HG03039 (cell line): Measurements from ENCODE around the gene PFKFB2.

Experiments
- ATAC-seq: cut with Tn5 transposase; IDR thresholded peaks from one replicate; pipeline ENCODE4 v1.9.1; 2021; ENCODE audit warnings: mild to moderate bottlenecking, moderate library complexity; ENCODE audit not compliant: unreplicated experiment

The PFKFB2 gene

DNA sequence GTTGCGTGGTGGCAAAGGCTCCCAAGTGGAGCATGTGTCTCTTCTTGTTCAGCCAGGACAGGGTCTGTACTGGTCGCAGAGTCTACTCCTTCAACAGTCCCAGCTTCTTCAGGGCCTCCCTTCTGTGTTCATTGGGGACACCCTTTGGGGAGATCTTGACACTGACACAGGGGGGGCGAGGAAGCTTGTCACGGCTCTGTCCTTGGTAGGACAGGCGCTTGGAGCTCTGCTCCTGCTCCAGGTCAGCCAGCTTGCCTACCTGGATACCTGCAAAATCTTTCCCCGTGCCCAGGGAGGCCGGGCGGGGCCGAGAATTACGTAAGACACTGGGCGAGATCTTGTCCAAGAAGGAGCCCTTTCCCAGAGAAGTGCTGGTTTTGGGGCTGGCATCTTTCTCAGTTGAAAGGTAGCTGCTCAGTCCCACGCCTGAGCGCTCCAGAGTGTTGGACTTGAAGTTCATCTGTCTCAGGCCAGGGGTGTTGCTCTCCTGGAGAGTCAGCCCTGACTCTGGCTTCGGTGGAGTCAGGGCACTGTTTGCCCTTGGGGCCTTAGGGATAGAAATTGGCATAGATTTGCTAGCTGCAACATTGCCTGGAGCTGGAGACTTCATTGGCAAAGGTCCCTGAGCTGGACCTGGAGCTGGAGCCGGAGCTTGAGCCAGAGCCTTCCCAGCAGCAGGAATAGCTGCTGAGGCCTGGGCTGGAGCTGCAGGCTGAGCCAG lies 31.0 kb upstream of the PFKFB2 start:
- no peak for ATAC-seq

DNA sequence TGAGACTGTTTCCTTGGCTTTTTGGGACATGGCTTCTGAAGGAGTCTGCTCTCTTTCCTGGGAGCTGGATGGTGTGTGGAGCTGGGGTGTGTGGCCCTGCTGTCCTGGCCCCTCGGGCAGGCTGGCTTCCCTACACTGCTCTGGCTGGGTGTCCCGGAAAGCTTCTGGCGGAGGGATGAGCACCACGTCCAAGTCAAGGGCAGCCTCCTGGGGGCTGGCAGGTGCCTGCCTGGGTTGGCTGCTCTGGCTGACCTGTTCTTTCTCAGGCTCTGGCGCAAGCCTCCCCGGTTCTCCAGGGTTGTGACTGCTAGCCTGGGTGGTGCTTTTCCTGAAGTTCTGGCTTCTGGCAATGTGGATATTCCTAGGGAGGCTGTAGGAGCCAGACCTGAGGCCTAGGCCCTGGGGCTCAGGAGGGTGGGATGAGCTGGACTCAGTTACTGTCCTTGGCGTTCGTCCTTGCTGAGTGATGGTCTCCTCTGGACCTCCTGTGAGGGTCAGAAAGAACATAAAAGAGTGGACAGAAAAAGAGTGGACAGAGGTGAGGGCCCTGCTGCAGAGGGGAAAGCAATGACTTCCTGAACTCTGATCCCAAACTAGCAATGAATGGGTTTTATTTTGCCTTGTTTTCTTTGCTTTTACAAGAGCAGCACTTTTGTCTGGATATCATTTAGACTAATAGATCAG lies 29.9 kb upstream of the PFKFB2 start:
- no peak for ATAC-seq

DNA sequence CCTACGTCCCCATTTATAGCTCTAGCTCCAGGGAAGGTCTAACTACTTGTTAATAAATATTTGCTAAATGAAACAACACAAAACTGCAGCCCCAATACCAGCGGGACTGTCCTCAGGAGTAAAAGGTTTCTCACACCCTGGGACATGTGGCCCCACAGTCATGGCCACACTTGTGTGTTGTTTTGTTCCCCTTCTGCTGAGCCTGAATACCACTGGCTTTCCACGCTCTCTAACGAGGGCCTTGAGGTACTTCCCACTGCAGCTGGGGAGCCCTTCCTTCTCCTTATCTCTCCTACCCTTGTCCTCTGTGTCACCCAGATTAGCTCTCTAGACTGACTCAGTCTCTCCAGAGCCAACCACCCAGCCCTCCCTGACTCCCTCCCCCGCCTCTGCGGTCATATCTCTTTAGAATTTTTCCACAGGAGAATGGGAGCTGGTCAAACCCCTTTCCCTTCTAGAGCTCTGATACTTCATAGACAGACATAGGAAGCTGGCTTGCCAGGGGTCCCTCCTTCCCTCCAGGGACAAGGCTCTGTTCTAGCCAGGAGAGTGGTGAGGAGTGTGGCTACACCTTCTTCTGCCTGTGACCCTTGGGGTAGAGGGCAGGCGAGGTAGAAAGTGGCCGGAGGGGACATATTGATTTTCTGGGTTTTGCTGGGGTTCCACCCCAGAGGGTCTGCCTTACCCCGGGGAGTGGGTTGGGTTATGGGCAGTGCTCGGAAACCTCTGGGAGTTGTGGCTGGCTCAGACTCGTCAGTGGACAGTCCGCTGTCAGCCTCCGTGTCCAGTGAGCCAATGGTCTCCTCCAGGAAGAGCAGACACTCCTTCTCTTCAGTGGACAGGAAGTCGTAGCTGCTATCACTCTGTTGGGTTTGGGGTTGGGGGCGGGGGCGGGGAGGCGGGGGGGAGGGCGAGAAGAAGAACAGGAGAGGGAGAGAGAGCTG lies 28.6 kb upstream of the PFKFB2 start:
- no peak for ATAC-seq

DNA sequence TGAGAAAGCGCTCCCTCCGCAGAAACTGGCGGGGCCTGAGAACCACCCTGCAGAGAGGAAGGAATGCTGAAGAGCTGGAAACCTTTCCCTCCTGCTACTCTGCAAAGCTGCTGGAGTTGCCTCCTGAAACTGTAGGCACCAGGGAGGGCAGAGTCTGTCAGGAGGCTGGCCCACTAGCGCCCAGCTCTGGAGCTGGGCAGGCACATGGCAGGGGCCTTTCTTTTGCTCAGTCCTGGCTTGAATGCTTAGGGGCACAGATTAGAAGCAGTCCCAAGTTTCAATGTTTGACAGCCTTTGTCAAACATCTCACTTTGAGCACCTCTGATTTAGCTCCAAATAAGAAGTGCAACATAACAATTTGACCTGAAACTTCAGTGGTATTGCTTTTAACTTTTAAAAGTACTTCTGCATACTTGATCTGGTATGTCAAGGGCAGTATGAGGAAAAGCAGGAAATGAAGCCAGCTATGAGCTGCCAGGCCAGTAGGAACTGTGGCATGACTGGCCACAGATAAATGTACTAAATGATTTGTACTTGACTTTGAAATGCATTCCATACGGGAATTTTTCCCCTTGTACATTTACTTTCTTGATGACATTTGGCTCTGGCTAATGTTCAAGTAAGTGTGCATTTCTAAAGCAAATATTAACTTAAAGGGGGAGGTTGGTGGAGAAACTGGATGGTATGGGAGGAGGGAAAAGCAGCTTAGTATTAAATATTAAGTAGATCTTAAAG lies 27.8 kb upstream of the PFKFB2 start:
- ATAC-seq, result no peak

DNA sequence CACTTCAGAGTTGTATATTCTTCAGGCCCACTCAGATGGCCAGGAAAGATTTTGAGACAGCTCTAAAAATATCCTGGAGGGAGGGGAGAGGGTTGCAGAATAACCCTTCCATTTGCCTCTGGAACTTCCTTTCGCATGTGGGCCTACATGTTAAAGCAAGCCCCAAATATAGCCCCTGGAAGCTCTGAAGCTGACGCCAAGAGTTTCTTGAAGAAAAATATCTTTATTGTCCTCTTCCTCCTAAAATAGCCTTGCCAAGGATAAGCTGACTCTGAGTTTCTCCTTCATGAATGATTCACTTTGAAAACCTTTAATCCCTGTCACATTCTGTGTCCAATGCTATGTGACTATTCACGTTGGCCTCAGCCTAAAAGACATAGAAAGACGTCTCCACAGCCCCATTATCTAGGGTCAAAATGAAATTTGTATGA lies 27.0 kb upstream of the PFKFB2 start:
- no peak for ATAC-seq

DNA sequence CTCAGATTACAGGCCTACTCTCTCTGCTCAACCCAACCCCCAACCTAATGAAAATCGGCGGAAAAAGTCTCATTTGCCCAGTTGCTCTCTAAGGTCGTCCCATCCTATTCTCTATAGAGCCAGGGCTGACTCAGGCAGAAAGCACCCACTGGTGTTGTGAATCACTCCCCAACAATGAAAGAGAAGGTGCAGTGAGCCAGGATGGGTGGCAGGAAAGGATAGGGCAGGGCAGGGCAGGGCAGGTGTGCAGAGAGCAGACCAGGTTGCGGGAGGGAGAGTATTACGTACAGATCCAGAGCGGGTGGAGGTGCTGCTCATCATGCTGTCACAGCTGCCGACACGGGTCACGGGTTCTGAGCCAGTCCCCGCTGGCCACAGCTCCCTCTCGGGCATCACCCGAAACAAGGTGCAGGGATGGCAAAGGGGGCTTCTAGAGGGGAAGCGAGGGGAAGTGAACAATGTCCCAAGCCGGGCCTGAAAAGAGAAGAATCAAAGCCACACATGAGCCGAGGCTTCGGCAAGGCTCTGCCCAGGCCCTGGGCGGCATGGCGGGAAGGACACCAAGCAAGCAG lies 25.8 kb upstream of the PFKFB2 start:
- no peak for ATAC-seq

DNA sequence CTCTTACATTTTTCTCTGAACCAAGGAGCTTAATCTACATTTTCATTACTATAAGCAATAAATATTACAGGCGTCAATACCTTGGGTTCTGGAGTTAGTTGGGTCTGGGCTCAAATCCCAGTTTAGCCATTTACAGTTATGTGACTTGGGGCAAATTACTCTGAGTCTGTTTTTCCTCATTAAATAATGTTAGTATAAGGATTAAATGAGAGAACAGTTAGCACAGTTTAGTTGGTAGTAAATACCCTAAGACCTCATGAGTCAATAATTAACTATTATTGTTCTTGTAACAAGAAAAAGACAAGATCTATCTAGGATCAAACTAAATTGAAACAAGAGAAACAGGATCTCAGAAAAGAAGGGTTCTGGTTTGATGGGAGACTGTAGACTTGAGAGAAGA lies 25.2 kb upstream of the PFKFB2 start:
- no peak for ATAC-seq

DNA sequence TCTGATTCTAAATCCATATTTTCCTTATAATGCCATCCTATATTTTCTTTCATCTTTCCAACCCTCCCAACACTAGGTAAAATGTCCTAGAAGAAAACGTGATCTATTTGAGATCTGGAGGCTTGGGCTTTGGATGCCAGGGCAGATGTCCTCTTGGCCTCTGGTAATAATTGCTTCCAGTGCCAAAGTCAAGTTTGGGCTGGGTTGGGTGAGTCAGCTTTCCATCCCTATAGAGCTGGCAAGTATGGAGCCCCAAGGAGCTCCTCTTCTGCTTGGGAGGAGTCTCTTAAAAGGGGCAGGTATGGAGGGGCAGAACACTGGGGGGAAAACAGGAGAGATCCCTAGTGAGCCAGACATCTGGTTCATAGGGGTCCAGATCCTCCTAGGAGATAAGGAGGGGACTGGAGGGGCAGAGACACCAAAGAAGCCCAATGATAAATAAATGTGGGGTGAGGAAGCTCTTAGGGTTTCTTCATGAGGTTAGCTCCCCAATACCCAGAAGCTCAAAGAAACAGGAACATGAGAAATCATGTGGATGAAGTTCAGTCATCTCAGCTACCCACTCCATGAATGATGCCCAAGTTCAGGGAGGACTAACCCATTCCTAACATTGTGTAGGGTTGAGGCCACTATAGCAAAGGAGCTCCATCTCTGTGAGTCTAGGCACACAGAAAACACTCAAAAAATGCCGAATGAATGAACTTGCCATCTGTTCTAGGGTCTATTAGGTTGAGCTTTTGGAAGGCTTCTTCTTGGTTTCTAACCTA lies 24.0 kb upstream of the PFKFB2 start:
- no peak for ATAC-seq

DNA sequence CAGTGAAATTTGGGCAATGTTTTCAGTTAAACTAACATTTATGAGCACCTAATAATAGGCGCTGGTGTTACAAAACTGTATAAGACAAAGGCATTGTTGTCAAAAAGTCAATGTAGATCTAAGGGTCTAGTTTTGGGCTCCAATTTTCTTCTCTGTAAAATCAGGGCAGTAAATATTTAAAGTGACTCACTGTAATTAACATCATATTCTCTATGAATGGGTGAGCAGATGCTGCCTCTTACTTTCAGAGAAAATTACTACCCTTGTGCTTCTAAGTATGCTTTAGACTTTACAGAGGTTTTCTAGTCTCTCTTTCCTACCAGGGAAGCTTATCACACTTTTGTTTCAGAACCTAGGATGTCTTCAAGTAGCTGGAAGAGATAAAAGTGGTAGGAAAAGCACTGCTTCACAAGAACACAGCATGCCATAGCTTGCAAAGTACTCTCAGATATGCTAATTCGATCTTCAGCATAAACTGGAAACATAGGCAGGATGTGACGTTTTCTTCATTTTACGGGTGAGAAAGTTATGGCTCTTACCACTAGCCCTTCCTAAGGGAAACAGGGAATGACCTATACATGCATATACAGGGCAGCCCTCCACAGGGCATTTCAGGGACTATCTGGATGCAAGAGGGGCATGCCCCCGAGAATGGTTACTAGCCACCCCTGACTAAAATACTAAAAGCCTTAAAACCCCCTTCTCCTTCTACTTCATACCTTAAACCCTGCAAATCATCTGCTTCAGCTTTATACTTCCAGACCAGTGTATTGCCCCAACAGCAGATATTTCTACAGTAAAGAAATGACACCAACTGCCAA lies 23.2 kb upstream of the PFKFB2 start:
- ATAC-seq, result no peak

DNA sequence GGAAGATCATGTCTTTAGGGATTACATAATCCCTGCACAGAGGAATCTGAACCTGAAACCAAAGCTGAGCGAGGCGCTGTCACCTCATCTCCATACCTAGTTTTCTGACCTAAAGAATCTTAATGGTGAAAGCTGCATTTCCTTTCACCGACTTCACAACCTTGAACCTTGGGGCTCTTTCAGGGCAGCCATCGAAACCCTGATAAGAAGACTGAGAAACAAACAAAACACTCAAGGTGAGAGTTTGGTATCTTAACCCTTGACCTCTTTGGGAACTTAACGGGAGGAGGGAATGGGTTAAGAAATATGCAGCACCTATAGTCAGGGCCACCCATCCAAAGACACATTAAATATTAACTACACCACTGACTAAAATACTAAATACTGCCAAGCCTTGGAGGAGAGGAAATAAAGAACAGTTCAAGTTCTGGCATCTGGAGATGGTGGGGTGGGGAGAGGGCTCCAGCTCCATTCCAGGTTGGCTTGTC lies 22.5 kb upstream of the PFKFB2 start:
- no peak for ATAC-seq

DNA sequence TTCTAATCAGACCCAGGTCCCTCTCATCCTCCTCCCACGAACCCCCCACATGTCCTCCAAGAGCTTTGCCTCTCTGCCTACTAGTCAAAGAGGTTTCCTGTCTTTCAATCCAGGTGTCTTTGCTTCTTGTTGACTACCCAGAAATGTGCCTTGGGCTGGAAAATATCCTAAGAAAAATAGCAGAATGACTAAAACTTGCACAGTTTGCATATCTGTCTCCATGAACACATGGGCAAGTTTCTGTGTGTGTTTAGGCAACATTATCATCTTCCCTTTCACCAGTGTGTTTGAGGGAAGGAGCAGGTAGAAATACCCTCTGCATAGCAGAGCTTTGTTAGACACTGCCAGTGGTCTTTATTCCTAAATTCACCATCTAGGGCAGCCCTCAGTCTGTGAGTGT lies 22.1 kb upstream of the PFKFB2 start:
- no peak for ATAC-seq

DNA sequence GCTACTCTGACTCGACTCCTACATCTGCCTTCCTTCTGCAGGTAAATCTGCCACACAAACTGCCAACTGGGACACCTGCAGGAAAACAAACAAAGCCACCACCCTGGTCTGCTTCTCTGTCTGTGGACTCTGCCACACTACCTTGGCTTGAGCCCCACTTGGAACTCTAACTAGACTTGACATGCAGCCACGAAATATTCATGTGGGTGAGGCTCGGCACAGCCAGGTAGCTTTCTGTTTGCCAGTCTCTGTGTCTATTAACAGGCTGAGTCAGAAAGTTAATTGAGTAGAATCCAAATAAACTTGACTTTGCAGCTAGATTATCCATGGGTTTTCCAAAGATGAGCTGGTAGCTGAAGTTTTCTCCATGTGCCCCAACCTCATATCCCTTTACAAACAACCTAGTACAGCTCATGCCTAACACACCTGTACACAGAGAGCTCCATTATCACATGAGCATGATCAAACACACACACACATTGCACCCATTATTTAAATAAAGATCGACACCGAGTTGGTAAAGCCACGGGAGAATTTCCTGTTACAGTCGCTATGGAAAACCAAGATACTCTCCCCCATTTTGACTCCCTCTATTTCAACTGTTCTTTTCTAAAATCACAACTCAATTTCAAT lies 21.3 kb upstream of the PFKFB2 start:
- no peak for ATAC-seq

DNA sequence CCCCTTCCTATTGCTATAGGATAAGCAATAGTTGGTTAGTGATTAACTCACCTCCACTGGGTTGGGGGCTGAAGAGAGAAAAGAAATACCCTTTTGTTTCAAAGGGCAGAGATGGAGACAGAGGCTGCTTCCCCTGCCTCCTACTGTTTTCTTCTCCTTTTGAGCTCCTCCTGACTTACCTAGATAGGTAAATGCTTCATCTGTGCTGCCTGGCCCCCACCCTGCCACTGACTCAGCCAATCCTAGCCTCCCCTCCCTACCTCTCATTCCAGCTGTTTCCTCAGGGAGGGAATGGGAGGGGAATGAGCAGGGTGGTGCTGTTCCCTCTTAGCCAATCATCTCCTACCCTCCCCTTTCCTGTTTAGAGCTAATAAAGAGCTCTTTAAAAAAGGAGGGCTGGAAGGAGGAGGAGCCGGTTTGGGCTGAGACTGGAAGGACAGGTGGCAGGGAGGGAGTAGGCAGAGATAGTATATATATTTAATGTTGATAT lies 20.5 kb upstream of the PFKFB2 start, which contains the start of gene C1orf116:
Gene C1orf116, minus strand, starts transcription at position 229 of the 490 bp plus-strand sequence. CDS start 5,158 bp downstream, outside the sequence.
- no peak for ATAC-seq

DNA sequence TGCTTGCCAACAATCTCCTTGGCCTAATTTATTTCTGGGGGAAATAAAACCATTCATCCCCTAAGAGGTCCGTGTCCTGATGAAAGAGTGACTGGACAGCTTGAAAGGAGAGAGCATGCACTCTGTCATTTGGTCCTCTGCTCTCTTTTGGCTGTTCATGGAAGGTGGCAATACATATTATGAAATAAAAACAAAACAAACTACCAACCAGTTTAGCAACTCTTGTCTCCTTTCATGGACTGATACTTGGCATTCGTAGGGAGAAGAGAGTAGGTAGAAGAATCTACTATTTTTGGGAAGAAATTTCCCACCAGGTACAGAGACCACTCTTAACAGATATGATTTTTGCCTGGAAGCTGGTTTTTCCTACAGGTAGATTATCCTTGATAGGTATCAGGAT lies 19.8 kb upstream of the PFKFB2 start:
- ATAC-seq, result no peak

DNA sequence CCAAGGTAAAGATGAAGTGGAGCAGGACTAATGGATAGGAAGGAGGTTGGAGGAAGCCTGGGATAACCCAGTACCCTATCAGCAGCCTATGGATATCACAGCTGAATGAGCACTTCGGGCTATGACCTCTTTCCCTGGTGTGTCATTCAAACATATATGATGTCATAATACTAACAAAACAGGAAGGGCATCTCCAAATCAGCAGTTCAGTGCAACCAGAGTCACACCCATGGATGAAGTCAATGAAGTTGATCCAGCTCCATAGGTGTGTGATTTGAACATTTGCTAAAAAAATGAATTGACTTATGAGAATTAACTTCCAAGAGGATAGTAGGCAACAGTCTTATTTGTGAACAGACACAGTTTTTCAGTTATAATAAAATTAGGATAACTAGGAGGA lies 18.9 kb upstream of the PFKFB2 start:
- no peak for ATAC-seq

DNA sequence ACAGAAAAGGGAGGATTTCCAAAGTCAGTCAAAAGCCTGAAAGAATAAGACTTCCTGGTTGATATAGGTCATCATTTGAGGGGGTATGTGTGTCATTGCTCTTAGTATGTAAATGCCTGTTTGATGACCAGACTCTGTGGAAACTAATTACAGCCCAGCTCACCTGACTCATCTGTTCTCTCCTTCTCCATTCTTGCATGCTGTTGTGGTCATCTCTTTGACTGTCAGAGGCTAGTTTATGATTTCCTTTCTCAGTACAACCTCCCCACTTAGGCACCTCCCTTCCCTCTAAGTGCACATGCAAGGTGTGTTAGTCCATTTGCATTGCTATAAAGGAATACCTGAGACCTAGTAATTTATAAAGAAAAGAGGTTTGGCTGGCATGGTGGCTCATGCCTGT lies 18.1 kb upstream of the PFKFB2 start:
- ATAC-seq, result no peak

DNA sequence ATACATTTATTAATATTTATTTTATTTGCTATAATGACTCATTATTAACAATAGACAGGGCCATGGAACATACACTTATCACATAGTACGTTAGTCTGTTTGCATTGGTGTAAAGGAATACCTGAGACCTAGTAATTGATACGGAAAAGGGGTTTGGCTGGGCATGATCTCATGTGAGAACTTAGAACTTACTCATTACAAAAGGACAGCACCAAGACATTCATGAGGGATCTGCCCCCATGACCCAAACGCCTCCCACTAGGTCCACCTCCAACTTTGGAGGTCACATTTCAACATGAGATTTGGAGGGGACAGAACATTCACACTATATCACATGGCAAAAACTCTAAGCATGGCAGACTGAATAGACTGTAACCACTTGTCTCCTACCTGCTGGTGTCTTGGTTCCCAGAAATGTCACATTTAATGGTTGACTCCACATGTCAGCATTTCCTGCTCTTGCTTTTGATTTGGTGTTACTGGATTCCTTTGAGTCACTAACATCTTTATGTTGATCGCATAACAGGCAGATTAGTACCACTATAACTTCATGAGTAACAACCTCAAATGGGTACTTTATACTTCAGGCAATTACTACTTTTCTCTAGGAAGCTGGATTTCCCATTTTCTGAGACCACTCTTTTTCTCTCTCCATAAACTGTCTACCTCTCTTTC lies 17.1 kb upstream of the PFKFB2 start:
- ATAC-seq, result no peak
